ENCODE data around the gene KCNN3.

Gene KCNN3

DNA sequence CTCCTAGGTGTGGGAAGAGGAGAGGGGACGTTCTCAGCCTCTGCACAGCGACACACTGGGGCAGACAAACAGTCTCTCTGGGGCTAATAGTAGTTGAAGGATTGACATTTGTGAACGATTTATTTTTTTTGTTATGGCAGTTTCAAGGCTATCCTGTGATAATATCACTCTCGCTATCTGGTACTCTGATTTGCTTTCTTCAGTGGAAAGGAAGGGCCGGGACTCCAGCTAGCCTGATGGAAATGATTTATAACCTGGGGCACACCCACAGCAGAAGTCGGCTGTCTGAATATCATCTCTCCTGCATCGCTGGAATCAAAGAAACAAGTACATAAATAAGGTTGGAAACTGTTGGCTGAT lies 122.7 kb downstream of the KCNN3 start:
- DNase-seq = no peak

DNA sequence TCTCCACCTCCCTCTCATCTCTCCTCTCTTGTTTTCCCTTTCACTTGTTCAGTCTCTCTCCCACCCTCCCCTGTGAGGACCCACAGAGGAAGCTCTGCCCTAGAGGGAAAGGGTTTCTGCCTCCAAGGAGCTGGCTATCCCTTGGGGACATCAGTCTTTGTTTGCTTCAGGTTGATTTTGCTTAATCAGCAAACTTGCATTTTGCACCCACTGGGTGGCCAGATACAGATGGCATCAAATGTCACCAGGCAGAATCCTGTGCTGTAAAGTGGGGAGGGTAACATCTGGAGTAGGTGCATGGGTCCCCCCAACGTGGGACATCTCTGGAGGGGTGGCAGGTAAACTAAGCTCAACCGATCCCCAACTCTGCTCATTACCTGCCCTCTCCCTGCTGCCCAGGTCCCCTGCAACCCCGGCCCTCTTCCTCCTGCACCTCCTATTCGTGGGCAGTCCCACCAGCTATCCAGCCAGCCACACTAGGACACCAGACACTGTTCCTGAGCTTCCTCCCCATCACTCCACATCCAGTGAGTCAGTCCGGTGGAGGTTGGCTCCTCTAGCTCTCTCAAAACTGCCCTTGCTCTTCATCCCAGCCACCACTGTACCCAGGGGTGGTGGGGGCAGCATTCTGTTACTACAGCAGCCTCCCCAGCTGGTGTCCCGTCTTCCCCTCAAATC lies 123.3 kb downstream of the KCNN3 start:
- DNase-seq = no peak

DNA sequence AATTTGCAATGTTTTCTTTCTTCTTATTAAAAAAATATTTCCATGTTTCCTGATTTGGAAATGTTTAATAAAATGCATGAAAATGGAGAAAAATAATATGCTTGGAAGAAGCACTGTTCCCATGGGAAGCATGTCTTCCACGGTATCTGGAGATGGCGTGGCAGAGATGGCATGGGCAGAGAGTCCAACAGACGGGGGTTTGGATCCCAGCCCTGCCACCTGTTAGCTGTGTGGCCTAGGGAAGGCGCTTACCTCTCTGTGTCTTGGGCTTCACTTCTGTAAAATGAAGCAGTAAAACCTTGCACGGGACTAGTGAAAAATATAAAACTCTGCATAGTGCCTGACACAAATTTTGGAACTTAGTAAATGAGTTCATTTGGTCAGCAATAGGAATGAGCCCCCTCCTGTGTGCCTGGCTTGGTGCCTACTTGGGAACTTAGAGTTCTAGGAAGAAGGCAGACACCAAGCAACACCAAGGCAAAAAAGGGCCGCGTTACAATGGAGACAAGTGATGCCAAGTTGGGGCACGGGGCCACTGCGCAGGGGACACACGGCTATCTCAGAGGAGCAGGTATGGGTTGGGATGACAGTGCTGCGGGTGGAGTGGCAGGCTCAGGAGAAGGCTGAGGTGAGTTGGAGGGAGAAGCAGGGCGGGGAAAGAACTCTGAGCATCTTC lies 124.2 kb downstream of the KCNN3 start:
- no peak for DNase-seq

DNA sequence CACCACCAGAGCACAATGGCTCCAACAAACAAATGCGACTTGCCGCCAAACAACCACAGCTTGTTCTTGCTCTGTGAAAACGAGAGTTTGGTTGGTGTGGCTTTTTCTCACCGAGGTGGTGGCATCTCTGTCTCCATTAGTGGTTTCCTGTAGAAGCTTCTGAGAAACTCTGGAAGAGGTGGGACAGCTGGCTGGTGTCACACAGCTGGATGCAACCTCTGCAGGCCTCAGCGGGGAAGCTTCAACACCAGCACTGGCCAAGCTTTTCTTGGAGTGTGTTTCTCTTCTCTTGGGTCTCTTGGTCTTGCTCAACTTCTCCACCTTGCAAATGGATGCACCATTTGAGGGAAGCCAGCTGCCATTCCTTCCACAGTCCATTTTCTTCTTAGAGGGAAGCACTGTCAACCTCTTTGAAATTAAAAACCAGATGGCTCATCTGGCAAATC lies 124.8 kb downstream of the KCNN3 start:
- no peak for DNase-seq

DNA sequence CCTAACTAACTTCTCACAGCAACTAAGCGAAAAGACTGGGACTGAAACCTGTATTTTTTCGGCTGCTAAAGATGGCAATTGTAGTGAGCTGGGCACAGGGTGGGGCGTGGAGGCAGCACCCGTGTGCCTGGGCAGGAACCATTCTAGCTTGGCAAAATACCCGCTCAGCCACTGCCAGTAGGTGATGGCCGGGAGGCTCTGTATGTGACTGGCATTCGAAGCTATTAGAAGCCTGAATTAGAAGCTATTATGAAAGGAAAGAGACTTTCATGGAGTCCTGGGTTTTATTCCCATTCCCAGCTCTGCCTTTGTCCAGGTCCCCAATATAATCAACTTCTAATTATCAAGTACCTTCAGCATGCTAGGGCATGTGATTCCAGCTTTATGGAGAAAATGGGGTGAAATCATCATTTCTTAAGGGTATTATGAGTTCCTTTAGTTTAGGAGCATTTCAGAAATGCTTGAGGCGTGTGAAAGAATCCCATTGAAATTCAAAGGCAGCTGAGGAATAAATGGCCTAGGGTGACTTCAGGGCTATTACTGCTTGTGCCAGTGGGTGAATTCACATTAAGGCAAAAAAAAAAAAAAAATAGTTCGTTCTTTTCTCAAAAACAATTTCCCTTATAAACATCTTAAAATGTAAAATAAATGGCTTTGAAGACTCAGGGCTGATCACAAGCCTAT lies 125.6 kb downstream of the KCNN3 start:
- DNase-seq = no peak

DNA sequence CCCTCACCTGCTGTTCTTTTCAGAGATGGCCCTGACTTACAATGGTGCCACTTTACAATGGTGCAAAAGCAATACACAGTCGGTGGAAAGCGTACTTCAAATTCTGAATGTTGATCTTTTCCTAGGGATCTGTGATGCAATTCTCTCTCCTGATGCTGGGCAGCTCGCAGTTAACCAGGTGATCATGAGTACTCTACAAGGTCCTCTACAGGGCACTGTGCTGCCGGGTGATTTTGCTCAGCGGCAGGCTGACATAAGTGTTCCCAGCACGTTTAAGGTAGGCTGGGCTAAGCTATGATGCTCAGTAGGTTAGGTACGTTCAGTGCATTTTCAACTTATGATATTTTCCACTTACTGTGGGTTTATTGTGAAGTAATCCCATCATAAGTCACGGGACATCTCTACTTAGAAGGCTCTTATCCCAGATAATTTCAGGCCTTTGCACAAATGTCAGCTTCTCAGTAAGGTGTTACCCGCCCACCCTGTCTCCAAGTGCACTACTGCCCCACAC lies 126.5 kb downstream of the KCNN3 start:
- DNase-seq = no peak

DNA sequence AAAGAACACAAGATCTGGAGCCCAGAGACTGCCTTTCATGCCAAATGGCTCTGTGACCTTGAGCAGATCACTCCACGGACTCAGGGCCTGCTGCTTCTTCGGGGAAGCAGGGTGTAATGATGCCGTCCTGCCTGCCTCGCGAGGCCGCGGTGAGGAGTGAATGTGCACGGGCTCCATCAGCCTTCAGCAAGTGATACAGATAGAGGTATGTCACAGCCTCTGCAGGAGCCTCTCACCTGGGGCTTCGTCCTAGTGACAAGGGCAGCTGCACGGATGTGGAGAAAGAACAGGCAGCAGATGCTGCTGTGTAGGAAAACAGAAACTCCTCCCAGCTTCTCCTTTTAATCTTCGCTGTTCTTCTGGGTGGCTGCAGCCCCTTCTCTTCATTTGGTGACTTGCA lies 127.5 kb downstream of the KCNN3 start:
- no peak for DNase-seq

DNA sequence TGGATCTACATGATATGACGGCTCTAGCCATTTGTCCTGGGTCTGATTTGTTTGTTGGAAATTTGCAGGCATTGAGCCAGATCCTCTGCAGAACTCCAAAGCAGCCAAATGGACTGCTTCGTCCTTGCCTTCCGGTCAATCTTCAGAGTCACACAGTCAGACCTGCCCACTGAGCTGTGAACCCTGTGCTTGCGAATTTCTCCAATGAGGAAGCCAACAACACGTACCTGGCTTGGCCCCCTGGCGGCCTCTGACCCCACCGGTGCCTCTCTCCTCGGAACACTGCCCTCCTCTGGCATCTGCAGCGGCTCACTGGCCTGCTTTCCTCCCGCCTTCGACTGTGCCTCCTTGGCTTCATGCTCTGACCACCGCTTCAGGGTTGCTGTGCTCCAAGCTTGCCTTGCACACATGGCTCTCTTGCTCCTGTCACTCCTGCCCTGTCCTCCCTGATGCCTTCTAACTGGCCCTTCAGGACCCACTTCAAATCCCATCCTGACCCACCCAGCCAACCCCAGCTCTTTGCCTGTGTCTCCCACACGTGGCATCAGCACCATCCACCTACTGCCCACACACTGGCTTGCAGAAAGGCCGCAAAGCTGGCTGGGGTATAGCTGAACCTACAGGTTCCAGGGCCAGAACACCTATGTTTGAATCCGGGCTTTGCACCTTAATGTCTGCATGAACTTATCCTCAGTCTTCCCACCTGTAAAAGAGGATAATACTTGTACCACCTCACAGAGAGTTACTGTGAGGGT lies 128.2 kb downstream of the KCNN3 start:
- no peak for DNase-seq

DNA sequence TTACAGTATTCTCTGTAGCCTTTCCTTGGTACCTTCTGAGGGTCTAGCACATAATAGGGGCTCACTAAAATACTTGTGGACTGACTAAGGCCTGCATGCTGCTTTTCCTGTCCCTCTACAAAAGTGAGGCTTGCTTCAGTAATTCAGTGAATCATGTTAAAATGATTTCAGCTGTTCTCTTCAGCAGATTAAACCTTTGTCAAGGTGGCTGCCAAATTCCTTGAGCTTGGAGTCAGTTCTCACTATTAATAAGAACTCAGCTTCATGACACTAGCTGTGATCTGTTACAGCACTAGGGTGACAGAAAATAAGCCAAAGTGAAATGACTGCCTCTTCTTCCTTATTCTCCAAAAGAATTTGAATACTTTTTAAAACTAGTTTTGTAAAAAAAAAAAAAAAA lies 128.8 kb downstream of the KCNN3 start:
- DNase-seq = no peak

DNA sequence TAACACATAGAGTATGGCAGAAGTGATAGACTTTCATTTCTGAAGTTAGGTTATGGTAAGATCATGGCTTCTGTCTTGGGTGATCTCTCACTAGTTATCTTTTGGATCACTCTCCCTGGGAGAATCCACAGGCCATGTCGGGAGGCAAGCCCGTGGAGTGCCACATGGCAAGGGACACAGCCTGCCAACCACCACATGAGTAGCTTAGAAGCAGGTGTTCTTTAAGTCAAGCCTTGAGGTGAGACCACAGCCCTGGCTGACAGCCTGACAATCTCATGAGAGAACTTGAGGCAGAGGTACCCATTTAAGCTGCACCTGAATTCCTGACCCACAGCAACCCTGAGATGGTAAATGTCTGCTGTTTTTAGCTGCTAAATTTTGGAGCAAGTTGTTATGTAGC lies 130.4 kb downstream of the KCNN3 start:
- DNase-seq = no peak

DNA sequence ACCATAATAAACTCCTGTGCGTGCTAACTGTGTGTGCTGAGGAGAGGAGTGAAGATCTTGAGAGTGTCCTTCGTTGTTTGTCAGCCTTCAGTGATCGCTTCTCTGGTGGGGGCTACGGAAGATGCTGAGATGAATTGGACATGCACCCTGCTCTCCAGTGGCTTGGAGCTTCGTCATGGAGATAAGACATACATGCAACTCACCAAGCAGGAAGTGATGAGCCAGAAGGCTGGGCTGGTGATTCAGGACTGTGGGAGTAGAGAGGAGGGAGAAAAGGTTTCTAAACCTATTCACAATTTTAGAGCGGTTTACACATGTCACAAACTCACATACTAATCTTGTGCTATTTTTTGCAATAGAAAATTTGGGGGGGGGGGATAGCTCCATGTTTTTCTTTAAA lies 133.2 kb downstream of the KCNN3 start:
- peak; percentile 88 for DNase-seq

DNA sequence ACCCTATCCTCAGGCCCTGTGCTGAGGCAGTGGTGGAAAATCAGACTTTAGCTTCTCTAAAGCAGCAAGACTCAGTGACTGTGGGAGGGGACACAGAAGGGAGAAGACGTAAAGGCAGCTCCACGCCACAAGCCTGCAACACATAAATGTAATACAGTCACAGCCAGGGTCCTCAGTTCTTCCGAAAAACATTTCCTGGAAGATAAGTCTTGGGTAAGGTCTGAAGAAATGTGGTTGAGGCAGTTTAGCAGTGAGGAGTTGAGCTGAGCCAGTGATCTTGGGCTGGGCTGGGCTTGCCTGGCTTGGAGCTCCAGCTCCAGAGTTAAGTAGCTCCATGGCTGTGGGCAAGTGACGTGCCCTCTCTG lies 134.3 kb downstream of the KCNN3 start:
- no peak for DNase-seq

DNA sequence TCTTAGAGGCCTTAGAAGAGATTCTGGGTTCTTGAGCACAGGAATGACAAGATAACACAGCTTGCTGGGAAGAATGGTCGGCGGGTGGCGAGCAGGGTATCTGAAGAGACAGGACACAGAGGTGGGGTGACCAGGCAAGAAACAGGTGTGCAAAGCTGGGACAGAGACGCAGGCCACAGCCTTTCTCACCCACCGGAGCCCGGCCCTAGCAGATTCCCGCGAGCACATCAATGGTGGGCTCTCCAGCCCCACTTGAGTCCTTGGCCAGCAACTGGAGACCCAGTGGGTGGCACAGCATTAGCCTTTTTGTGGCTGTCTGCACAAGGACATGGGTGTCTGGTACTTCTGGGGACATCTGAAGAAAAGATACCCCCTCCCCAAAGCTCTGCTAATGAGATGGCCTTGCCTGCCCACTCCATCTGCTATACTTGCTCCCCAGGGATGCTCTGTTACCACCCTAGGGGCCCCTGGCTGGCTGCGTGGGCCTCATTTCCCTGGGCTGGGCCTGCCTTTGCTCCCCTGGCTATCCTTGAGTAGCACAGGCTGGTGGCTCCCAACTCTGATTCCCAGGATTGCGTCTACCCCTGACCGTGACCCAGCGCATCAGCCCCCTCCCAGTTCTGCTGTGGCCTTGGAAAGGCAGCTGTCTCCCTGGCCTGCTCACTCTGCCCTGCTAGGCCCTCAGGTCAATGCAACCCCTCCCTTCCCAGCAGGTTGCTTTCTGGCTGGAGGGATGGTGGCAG lies 134.8 kb downstream of the KCNN3 start:
- no peak for DNase-seq

DNA sequence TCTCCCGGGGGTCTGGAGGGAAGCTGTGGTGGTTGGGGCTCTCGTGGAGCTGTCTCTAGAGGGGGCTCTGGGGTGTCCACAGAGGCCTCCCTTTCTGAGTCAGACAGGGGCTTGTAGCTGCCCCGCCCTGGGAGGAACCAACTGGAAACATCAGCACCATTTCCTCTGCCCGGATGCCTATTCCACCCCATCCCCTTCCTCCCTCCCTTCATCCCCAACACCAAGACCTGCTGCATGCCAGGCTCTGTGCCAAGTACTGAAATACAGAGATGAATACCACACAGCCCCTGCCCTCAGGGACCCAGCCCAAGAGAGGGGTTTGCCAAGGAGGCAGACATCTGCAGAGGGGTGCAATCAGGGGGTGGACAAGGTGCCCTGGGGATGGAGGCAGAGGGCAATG lies 136.5 kb downstream of the KCNN3 start:
- DNase-seq = no peak

DNA sequence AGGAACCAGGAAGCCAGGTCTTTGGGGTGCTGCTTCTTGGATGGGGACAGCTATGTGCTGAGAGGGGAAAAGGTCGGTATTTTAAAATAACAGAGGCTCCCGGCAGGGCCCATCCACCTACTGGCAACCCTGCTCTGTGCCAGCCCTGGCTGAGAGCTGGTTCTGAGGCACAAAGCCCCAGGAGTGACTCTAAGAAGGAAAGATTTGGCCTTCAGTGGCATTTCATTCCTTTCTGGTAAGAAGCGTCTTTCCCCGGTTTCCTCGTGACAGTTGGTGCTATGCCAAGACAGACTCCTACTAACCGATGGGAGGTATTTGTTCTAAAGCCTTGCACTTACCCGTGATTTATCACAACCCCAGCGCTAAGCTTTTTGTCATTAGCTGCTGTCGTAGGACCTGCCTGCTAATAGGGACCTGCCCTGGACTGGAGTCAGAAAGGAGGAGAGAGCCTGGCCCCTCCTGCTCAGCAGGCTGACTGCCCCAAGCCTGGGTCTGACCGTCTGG lies 139.0 kb downstream of the KCNN3 start:
- DNase-seq = no peak

DNA sequence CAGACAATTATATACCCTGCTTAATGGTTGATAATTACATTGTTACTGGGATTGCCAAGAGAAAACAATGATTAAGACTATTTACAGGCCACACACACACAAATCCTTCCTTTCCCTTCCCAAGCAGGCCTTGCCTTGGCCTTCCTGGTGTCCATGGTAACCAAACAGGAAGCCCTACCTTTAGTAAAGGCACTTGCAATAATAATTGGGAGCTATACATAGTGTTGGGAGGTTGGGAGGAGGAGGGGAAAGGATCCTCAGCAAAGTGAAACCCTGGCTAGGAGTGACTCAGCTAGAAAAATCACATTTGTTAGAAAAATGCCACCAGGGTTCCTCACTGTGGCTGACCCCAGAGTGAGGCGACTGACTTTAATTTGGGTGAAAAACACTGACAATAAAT lies 139.8 kb downstream of the KCNN3 start:
- peak; percentile 18 for DNase-seq

DNA sequence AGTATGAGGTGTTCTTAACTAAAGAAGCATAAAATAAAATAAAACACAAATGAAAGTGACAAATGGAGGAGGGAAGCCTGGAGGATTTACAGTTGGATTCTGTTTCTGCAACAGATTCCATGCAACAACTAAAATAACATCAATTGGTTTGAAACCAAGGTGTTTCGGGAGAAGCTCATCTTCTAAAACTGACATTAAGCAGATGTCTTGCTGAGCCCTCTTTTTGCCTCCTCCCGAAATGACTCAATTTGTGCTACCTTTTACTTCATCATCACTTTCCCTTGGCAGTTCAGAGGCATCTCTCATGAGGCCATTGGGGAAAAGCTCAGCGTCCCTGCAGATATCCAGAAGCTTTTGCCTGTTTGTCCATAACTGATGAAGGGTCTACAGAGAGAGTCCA lies 140.5 kb downstream of the KCNN3 start:
- no peak for DNase-seq

DNA sequence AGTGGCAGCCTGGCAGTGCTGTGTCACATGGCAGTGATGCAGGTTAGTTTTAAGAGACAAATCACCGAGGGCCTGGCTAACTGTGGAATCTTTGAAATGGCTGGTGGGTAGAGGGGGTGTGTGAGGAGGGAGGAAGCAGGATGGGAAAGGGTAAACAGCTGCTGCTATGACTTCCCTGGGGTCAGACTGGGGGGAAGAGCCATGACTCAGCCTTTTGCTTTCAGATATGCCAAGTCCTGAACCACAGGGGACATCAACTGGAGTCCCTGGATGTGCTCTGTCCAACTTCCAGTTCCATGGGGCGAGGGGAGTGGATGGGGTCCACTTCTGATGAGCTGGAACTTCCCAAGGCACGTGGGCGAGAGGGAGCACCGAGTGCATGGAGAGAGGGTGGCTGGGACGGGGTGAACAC lies 141.0 kb downstream of the KCNN3 start:
- DNase-seq = no peak

DNA sequence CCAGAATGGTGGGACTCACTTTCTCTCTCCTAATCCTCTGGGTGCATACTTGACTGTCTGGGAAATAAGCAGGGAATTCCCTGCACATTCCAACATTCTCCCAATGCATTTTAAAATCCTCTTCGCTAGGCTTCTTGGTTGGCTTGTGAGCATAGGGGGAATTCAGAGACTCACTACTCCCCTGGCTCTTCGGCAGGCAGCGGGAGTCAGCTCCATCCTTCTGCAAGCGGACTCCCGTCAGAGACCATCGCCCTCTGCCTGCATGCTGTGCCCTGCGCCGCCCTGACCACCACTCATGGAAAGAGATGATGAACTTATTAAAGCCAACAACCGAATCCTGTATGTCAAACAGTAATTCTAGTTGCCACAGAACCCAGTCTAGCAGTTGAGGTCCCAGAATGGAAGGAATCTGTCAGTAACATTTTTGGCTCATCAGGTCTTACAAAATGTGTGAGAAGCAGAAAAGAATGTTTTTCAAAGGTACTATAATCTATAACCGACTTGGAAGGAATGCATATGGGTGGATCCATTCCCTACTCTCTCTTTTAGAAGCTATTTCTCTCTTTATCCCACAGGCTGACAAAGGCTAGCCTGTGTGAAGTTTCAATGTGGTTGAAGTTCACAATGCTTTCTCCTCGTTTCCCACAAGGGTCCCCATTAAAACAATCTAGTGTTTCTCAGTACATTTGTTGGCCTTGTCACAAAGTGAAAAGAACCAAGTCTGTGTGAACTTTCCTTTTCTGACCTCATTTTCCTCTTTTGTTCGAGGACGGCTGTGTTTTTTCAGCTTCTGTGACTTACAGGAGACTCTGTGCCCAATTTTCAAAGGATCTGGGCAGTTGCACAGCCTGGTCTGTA lies 143.0 kb downstream of the KCNN3 start:
- DNase-seq = no peak

DNA sequence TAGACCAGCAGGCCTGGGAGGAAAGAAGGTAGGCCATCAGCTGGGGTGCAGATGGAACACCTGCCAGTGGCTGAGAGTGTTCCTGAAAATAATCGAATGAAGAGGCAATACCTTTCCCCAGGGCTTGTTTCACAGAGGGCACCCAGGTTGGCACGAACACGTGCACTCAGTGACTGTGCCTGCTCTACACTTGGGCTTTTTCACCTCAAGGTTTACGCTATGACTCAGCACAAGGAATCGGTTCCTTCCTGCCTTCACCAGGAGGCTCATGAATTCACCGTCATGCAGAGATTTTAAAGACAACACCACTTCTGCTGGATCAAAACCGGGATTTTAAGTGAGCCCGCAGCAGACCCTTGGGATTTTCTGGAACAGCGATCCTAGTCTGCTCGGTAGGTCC lies 143.6 kb downstream of the KCNN3 start:
- DNase-seq = no peak

DNA sequence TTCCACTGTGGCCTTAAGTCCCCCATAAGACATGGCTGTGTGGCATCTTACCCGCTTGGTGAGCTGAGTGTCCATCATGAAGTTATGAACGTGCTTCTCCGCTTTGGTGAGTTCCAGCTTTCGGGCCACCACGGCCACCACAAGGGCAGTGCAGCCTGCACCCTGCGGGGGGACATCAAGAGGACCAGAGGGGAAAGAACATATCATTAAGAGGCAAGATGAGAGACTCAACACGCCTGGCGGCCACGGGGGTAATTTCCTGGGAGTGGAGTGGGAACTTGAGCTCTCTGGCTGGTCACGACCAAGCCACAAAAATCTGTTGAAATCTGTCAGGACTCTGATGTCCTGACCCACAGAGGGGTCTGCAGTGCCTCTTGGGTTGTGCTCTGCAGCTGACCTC lies 144.2 kb downstream of the KCNN3 start:
- no peak for DNase-seq

Measured in inflammatory macrophage treated with lipopolysaccharide for 4 hours (primary cell).